Measurements from ENCODE around the gene HPGD. TPM values are rescaled to one million over a fixed set of nuclear protein-coding genes. Genes with fewer than 3 reads are reported as not detected.
A peak's percentile ranks its signal among the peaks of the same experiment; 100 is the strongest.

HPGD gene
- total RNA-seq, 4 donors from 2014 or later: 38.0 to 290 (median 208) TPM

DNA sequence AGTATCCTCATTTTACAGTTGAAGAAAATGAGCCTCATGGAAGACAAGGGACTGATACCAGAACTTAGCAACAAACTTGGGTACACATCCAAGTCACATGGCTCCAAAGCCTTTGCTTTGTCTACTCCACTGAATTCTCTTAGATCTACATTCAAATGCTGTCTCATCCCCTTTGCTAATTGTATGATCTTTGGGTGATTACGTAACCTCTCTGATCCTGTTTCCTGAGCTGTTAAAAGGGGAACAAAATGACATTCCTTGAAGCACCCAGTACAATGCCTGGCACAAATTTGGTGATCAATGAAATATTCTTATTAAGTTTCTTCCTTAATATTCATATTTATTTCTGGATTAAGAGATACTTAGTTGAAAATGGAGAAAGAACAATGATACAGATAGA is 5.9 kb upstream of the HPGD start:
- Histone ChIP-seq H3K27ac (no peak overlapping the region), H3K9me3 (no peaks in the 10 kb centered on the region), H3K27me3 (no peaks in the 10 kb centered on the region), H3K4me3 (no peak overlapping the region), H3K4me1 (no peaks in the 10 kb centered on the region), H3K36me3 (no peaks in the 10 kb centered on the region)
- no peak for DNase-seq
- TF ChIP-seq, protein P1, sequence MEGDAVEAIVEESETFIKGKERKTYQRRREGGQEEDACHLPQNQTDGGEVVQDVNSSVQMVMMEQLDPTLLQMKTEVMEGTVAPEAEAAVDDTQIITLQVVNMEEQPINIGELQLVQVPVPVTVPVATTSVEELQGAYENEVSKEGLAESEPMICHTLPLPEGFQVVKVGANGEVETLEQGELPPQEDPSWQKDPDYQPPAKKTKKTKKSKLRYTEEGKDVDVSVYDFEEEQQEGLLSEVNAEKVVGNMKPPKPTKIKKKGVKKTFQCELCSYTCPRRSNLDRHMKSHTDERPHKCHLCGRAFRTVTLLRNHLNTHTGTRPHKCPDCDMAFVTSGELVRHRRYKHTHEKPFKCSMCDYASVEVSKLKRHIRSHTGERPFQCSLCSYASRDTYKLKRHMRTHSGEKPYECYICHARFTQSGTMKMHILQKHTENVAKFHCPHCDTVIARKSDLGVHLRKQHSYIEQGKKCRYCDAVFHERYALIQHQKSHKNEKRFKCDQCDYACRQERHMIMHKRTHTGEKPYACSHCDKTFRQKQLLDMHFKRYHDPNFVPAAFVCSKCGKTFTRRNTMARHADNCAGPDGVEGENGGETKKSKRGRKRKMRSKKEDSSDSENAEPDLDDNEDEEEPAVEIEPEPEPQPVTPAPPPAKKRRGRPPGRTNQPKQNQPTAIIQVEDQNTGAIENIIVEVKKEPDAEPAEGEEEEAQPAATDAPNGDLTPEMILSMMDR (IDR thresholded peaks at IDR 0.05): no peak
- TF ChIP-seq POLR2A (IDR thresholded peaks at IDR 0.05): no peak

DNA sequence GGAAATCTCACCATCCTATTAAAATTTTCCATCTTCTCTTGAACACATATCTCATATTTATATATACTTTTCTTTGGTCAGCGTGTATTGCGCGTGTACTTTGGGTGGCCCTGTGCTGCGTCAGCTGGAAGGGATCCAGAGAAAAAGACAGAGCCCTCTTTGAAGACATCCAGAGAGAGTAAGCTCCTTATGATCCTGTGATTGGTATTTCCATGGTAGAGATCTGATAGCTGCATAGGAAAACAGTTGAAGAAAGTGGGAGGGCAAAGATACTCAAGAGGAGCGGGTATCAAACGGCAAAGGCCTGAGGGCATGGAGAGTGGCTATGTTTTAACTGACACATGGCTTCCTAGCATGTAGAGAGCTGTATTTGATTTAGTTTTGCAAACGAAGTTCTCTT is 4.4 kb upstream of the HPGD start:
- Histone ChIP-seq H3K27ac (no peak overlapping the region), H3K27me3 (no peaks in the 10 kb centered on the region), H3K9me3 (no peaks in the 10 kb centered on the region), H3K36me3 (no peaks in the 10 kb centered on the region), H3K4me3 (no peak overlapping the region), H3K4me1 (no peaks in the 10 kb centered on the region)
- TF ChIP-seq POLR2A (IDR thresholded peaks at IDR 0.05): no peak
- TF ChIP-seq, protein P1 (IDR thresholded peaks at IDR 0.05): no peak
- DNase-seq: no peak

- Histone ChIP-seq H3K9me3 (no peaks in the 10 kb centered on the region), H3K4me3 (peak overlapping the region in 2 of 4 donors; percentile 64 to 70), H3K4me1 (no peaks in the 10 kb centered on the region), H3K36me3 (no peaks in the 10 kb centered on the region), H3K27me3 (no peaks in the 10 kb centered on the region), H3K27ac (peak overlapping the region in 2 of 4 donors; percentile 84 to 95)
- peak in 2 of 3 donors; percentile 68 to 82 for DNase-seq
- TF ChIP-seq, protein P1 (IDR thresholded peaks at IDR 0.05): peak in 1 of 6 experiments; percentile 11
- TF ChIP-seq POLR2A (IDR thresholded peaks at IDR 0.05): peak in 1 of 2 donors; percentile 49
These were observed 2.0 kb upstream of the HPGD start for GRCh38 chr4:174524242-174524641.

DNA sequence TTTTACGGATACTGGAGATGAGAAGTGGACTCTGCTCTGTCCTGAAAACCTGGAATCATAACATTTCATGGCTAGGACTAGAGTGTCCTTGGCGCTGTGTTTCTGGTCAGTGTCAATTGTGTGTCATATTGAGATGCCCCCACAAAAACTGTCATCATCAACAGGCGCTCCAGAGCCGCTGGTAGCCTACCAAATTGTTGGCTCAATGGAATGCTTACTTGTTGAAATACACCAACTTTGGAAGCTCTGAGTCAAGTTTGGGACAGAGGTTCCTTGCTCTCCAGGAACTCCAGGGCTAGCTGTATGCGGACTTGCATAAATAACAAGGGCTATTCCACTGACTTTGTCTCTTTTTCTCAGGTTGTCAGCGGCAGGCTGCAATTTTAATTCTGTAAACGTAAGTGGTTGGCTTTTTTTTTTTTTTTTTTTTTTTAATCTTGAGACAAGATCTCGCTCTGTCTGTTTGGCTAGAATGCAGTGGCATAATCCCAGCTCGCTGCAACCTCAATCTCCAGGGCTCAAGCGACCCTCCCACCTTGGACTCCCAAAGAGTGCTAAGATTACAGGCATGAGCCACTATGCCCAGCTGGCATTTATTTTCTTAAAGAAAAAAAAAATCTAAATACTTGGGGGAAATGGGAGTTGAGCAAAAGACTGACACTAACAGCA is 871 bp upstream of the HPGD start:
- TF ChIP-seq POLR2A (IDR thresholded peaks at IDR 0.05): no peak
- TF ChIP-seq, protein P1 (IDR thresholded peaks at IDR 0.05): no peak
- no peaks in the 10 kb centered on the region for H3K36me3 ChIP-seq
- H3K4me3 ChIP-seq: peak overlapping the region; percentile 34 to 70 (median 50)
- H3K9me3 ChIP-seq: no peaks in the 10 kb centered on the region
- peaks cover 0 to 3% (median 0%) of the 10 kb centered on the region in 4 donors for H3K4me1 ChIP-seq
- DNase-seq: peak in 1 of 3 donors; percentile 47
- H3K27ac ChIP-seq: peak overlapping the region; percentile 47 to 95 (median 72)
- no peaks in the 10 kb centered on the region for H3K27me3 ChIP-seq

GRCh38 chr4:174521800-174522182 is 497 bp downstream of the HPGD start:
- H3K36me3 ChIP-seq: peaks cover 0 to 4% (median 0%) of the 10 kb centered on the region in 3 donors
- H3K4me1 ChIP-seq: peaks cover 0 to 3% (median 0%) of the 10 kb centered on the region in 4 donors
- DNase-seq: peak in 1 of 3 donors; percentile 70
- no peaks in the 10 kb centered on the region for H3K9me3 ChIP-seq
- TF ChIP-seq, protein P1 (IDR thresholded peaks at IDR 0.05): peak in 1 of 6 experiments; percentile 29
- TF ChIP-seq POLR2A (IDR thresholded peaks at IDR 0.05): no peak
- H3K27me3 ChIP-seq: no peaks in the 10 kb centered on the region
- peak overlapping the region; percentile 34 to 70 (median 50) for H3K4me3 ChIP-seq
- peak overlapping the region; percentile 47 to 95 (median 72) for H3K27ac ChIP-seq

Measured in Peyer's patch (tissue), 4 donors.